ENCODE data around the gene C13orf46. TPM values are rescaled to one million over a fixed set of nuclear protein-coding genes. Genes with fewer than 3 reads are reported as not detected.

The C13orf46 gene
- total RNA-seq, 1 donor from 2014 or later, result 0.32 TPM

- intact Hi-C loops (cut with DNase I), result no loop called here
- ATAC-seq (no peak), DNase-seq (ENCODE audit: missing footprints) (no peak)
These were observed 38.7 kb downstream of the C13orf46 start for GRCh38 chr13:113935001-113935844.

- DNase-seq (ENCODE audit: missing footprints), result no peak
- intact Hi-C loops (cut with DNase I), result no loop called here
- no peak for ATAC-seq
These were observed 39.3 kb downstream of the C13orf46 start for GRCh38 chr13:113934576-113934975.

GRCh38 chr13:113933901-113934300 is 40.0 kb downstream of the C13orf46 start:
- intact Hi-C loops (cut with DNase I), result no loop called here
- DNase-seq (ENCODE audit: missing footprints), result no peak
- ATAC-seq, result no peak

GRCh38 chr13:113931841-113932459 is 41.9 kb downstream of the C13orf46 start:
- DNase-seq (ENCODE audit: missing footprints), result no peak
- intact Hi-C loops (cut with DNase I), result no loop called here
- ATAC-seq, result no peak

- ATAC-seq, result no peak
- no peak for DNase-seq (ENCODE audit: missing footprints)
- intact Hi-C loops (cut with DNase I), result no loop called here
These were observed 42.9 kb downstream of the C13orf46 start for GRCh38 chr13:113930671-113931637.

GRCh38 chr13:113929628-113930615 is 44.0 kb downstream of the C13orf46 start:
- intact Hi-C loops (cut with DNase I), result no loop called here
- DNase-seq (ENCODE audit: missing footprints) (no peak), ATAC-seq (no peak)

- ATAC-seq, result peak; percentile 89
- intact Hi-C loops (cut with DNase I), result no loop called here
- peak; percentile 91 for DNase-seq (ENCODE audit: missing footprints)
These were observed 44.9 kb downstream of the C13orf46 start for GRCh38 chr13:113928685-113929627.

GRCh38 chr13:113927661-113928581 is 46.0 kb downstream of the C13orf46 start:
- peak; percentile 78 for DNase-seq (ENCODE audit: missing footprints)
- intact Hi-C loops (cut with DNase I), result no loop called here
- ATAC-seq, result peak; percentile 39

- no peak for DNase-seq (ENCODE audit: missing footprints)
- intact Hi-C loops (cut with DNase I), result no loop called here
- ATAC-seq, result peak; percentile 31
These were observed 46.8 kb downstream of the C13orf46 start for GRCh38 chr13:113926951-113927660.

DNA sequence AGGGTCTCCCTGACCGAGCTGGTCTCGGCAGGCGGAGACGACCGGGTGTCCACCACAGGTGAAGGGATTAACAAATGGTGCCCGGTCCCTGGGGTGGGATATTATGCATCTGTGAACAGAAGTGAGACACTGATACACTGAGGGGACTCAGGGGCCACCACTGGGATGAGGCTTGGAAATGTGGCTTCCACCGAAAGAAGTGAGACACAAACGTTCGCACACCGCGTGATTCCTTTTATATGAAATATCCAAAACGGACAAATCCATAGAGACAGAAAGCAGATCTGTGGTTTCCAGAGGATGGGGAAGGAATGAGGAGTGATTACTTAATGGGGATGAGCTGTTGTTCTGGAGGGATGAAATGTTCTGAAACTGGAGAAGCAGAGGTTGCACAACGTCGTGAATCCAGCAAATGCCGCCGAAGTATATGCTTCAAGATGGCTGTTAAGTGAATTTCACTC is 47.5 kb downstream of the C13orf46 start:
- intact Hi-C loops (cut with DNase I), result no loop called here
- ATAC-seq (peak; percentile 23), DNase-seq (ENCODE audit: missing footprints) (no peak)

GRCh38 chr13:113924184-113924901 is 49.5 kb downstream of the C13orf46 start:
- intact Hi-C loops (cut with DNase I), result no loop called here
- DNase-seq (ENCODE audit: missing footprints) (no peak), ATAC-seq (no peak)

GRCh38 chr13:113923376-113924063 is 50.4 kb downstream of the C13orf46 start:
- intact Hi-C loops (cut with DNase I), result no loop called here
- no peak for ATAC-seq
- DNase-seq (ENCODE audit: missing footprints), result no peak

- intact Hi-C loops (cut with DNase I), result no loop called here
- DNase-seq (ENCODE audit: missing footprints) (no peak), ATAC-seq (no peak)
These were observed 51.3 kb downstream of the C13orf46 start for GRCh38 chr13:113922412-113923118.

GRCh38 chr13:113921763-113922162 is 52.1 kb downstream of the C13orf46 start:
- DNase-seq (ENCODE audit: missing footprints) (no peak), ATAC-seq (no peak)
- intact Hi-C loops (cut with DNase I), result no loop called here

All from Right ventricle myocardium inferior (tissue), 1 donor.